HepG2 (cell line): ENCODE measurements around the gene RFXAP. TPM values are rescaled to one million over a fixed set of nuclear protein-coding genes. Genes with fewer than 3 reads are reported as not detected.
A peak's percentile ranks its signal among the peaks of the same experiment; 100 is the strongest.

Experiments
- CHD2 ChIP-seq: IDR thresholded peaks from 2 replicates; pipeline ENCODE4 v1.6.1; 2011; ENCODE audit warnings: low read depth, low read length, improper control_type of control experiment
- CSRNP2 ChIP-seq: sonication (generic); formaldehyde crosslinking; conservative IDR thresholded peaks from 2 replicates; pipeline ENCODE4 v1.8.0; 2022; ENCODE audit warnings: low read depth, missing genetic modification reagents
- DPF2 ChIP-seq: sonication (generic); formaldehyde crosslinking; IDR thresholded peaks from 2 replicates; pipeline ENCODE4 v1.4.0; 2020; ENCODE audit warnings: mild to moderate bottlenecking, low read depth, missing genetic modification reagents, borderline replicate concordance
- ETV5 ChIP-seq: IDR thresholded peaks from 2 replicates; pipeline ENCODE4 v1.6.1; 2018; ENCODE audit warnings: missing biosample characterization, missing genetic modification reagents, inconsistent platforms, borderline replicate concordance
- FOXM1 ChIP-seq: sonication (generic); formaldehyde crosslinking; IDR thresholded peaks from 2 replicates; pipeline ENCODE4 v1.5.0; 2020; ENCODE audit warnings: missing genetic modification reagents
- IRF1 ChIP-seq: sonication (generic); formaldehyde crosslinking; IDR thresholded peaks from 2 replicates; pipeline ENCODE4 v1.4.0; 2020; ENCODE audit warnings: low read depth, mild to moderate bottlenecking, missing genetic modification reagents
- MEIS2 ChIP-seq: sonication (generic); formaldehyde crosslinking; IDR thresholded peaks from 2 replicates; pipeline ENCODE4 v1.9.0; 2021; ENCODE audit warnings: mild to moderate bottlenecking, missing genetic modification reagents
- SP4 ChIP-seq: sonication (generic); formaldehyde crosslinking; IDR thresholded peaks from 2 replicates; pipeline ENCODE4 v1.8.1; 2023; ENCODE audit warnings: mild to moderate bottlenecking, missing genetic modification reagents
- TARDBP ChIP-seq: sonication (generic); formaldehyde crosslinking; IDR thresholded peaks from 2 replicates; pipeline ENCODE4 v1.8.0; 2022; ENCODE audit warnings: mild to moderate bottlenecking, missing genetic modification reagents
- TEAD2 ChIP-seq: sonication (generic); formaldehyde crosslinking; IDR thresholded peaks from 2 replicates; pipeline ENCODE4 v1.9.0; 2021; ENCODE audit warnings: missing genetic modification reagents
- TFDP1 ChIP-seq: IDR thresholded peaks from 2 replicates; pipeline ENCODE4 v1.6.1; 2016; ENCODE audit warnings: missing compliant biosample characterization, missing genetic modification reagents, borderline replicate concordance
- ZBTB1 ChIP-seq: sonication (generic); formaldehyde crosslinking; IDR thresholded peaks from 2 replicates; pipeline ENCODE4 v1.4.0; 2020; ENCODE audit warnings: missing genetic modification reagents, borderline replicate concordance
- ZFP36 ChIP-seq: fragments of 150-350 bp; IDR thresholded peaks from 2 replicates; pipeline ENCODE4 v1.6.1; 2018; ENCODE audit warnings: borderline replicate concordance, low read length, low read depth; ENCODE audit not compliant: partially characterized antibody
- ZFX ChIP-seq: sonication (generic); formaldehyde crosslinking; IDR thresholded peaks from 2 replicates; pipeline ENCODE4 v1.4.0; 2020; ENCODE audit warnings: mild to moderate bottlenecking, low read depth, missing genetic modification reagents, moderate library complexity
- ZMAT3 ChIP-seq: sonication (generic); formaldehyde crosslinking; conservative IDR thresholded peaks from 2 replicates; pipeline ENCODE4 v1.7.0; 2021; ENCODE audit warnings: missing genetic modification reagents
- ZNF446 ChIP-seq: sonication (generic); formaldehyde crosslinking; IDR thresholded peaks from 2 replicates; pipeline ENCODE4 v1.5.0; 2020; ENCODE audit warnings: mild to moderate bottlenecking, missing genetic modification reagents
- ZNF501 ChIP-seq: sonication (generic); formaldehyde crosslinking; IDR thresholded peaks from 2 replicates; pipeline ENCODE4 v1.5.1; 2020; ENCODE audit warnings: mild to moderate bottlenecking, moderate library complexity, missing genetic modification reagents
- ZNF644 ChIP-seq: IDR thresholded peaks from 2 replicates; pipeline ENCODE4 v1.6.1; 2016; ENCODE audit warnings: low read depth
- ZNF660 ChIP-seq: sonication (generic); formaldehyde crosslinking; IDR thresholded peaks from 2 replicates; pipeline ENCODE4 v1.5.1; 2020; ENCODE audit warnings: mild to moderate bottlenecking, low read depth, missing genetic modification reagents, borderline replicate concordance
- ZNF792 ChIP-seq: IDR thresholded peaks from 2 replicates; pipeline ENCODE4 v1.6.1; 2016
- polyA plus RNA-seq, 8 experiments: library from polyadenylated mRNA; depleted of rRNA in 3 of 8; stranded (reverse) in 7 of 8; unstranded in 1 of 8; fragments of >200 nt; fragmentation: Illumina TruSeq in 4 of 8; extraction: Trizol in 4 of 8; gene quantifications; 2 replicates each; pipeline versions ENCODE4 v1.2.1 to v1.2.3, GENCODE V29; 2011 to 2016; ENCODE audit warnings: low read depth in 4 of 8, missing spikeins in 1 of 8, mixed read lengths in 1 of 8; ENCODE audit not compliant: insufficient read depth in 1 of 8
- total RNA-seq, 5 experiments: library from RNA; depleted of rRNA; stranded (reverse); fragments of >200 nt; fragmentation: Illumina TruSeq; extraction: Trizol; gene quantifications; 2 replicates each; pipeline ENCODE4 v1.2.3, GENCODE V29; 2016; ENCODE audit warnings: low read depth in 1 of 5
- TF ChIP-seq, protein P1 (sequence below): sonication (generic); formaldehyde crosslinking; IDR thresholded peaks from 2 replicates; pipeline ENCODE4 v1.5.0; 2020; ENCODE audit warnings: missing genetic modification reagents, mild to moderate bottlenecking, borderline replicate concordance
- TF ChIP-seq, protein P2 (sequence below): sonication (generic); formaldehyde crosslinking; conservative IDR thresholded peaks from 2 replicates; pipeline ENCODE4 v1.8.1; 2023; ENCODE audit warnings: missing genetic modification reagents
- TF ChIP-seq, protein P3 (sequence below): sonication (generic); formaldehyde crosslinking; IDR thresholded peaks from 2 replicates; pipeline ENCODE4 v1.8.0; 2022; ENCODE audit warnings: mild to moderate bottlenecking, missing genetic modification reagents

RFXAP gene
- total and polyA plus RNA-seq, 2 of the 13 experiments (the other 11 are each of a cell fraction or from before 2014, with no cell fraction given) = 1.8 to 7.9 TPM

DNA sequence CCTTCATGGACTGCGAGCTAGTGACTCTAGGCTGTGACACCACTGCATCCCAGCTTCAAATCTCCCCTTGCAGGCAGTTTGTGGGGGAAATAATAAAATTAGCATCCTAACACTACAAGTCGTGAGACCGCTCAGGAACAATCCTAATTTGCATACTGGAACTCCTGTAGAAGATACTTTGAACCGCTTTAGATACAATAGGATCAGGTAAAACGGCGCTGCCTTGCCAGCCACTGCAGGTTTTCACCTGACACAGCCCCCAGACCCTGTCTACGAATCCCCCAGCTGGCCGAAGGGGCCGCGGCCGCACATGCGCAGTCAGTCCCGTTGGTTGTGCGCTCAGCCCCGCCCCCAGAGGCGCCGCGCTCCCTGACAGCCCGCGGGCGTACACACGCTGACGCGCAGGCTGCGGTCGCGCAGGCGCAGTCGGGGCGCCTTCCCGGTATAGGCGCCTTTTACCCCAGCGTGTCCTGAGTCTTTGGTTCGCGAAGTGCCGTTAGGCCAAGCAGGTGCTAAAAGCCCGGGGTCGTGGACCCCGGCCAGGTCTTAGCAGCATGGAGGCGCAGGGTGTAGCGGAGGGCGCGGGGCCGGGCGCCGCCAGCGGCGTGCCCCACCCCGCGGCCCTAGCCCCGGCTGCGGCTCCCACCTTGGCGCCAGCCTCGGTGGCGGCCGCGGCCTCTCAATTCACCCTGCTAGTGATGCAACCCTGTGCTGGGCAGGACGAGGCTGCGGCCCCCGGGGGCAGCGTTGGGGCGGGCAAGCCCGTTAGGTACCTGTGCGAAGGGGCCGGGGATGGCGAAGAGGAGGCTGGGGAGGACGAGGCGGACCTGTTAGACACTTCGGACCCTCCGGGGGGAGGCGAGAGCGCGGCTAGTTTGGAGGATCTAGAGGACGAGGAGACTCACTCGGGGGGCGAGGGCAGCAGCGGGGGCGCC is at the start of gene RFXAP (continued):
- TF ChIP-seq, protein P1, sequence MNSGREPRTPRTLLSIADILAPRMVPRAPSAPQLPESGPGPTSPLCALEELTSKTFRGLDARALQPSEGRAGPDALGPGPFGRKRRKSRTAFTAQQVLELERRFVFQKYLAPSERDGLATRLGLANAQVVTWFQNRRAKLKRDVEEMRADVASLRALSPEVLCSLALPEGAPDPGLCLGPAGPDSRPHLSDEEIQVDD (CRISPR knock-in tag) = no peak
- TF ChIP-seq, protein P2, sequence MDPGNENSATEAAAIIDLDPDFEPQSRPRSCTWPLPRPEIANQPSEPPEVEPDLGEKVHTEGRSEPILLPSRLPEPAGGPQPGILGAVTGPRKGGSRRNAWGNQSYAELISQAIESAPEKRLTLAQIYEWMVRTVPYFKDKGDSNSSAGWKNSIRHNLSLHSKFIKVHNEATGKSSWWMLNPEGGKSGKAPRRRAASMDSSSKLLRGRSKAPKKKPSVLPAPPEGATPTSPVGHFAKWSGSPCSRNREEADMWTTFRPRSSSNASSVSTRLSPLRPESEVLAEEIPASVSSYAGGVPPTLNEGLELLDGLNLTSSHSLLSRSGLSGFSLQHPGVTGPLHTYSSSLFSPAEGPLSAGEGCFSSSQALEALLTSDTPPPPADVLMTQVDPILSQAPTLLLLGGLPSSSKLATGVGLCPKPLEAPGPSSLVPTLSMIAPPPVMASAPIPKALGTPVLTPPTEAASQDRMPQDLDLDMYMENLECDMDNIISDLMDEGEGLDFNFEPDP (CRISPR knock-in tag) = no peak
- no peak for TF ChIP-seq ZNF644 (CRISPR knock-in tag)
- no peak for TF ChIP-seq IRF1
- no peak for TF ChIP-seq FOXM1 (CRISPR knock-in tag)
- peak; percentile 19; the same call in 1 of the 2 replicates for TF ChIP-seq TARDBP (CRISPR knock-in tag)
- TF ChIP-seq MEIS2 = no peak; the same call in 1 of the 2 replicates
- TF ChIP-seq, protein P3, sequence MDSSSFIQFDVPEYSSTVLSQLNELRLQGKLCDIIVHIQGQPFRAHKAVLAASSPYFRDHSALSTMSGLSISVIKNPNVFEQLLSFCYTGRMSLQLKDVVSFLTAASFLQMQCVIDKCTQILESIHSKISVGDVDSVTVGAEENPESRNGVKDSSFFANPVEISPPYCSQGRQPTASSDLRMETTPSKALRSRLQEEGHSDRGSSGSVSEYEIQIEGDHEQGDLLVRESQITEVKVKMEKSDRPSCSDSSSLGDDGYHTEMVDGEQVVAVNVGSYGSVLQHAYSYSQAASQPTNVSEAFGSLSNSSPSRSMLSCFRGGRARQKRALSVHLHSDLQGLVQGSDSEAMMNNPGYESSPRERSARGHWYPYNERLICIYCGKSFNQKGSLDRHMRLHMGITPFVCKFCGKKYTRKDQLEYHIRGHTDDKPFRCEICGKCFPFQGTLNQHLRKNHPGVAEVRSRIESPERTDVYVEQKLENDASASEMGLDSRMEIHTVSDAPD (CRISPR knock-in tag) = no peak
- TF ChIP-seq TFDP1 (CRISPR knock-in tag) = peak; percentile 57; the same call in 1 of the 2 replicates
- TF ChIP-seq ZFX (CRISPR knock-in tag) = peak; percentile 79
- no peak for TF ChIP-seq ZMAT3 (CRISPR knock-in tag)
- TF ChIP-seq ZNF792 (CRISPR knock-in tag) = no peak
- TF ChIP-seq TEAD2 = no peak
- TF ChIP-seq ZNF501 (CRISPR knock-in tag) = no peak
- no peak for TF ChIP-seq DPF2
- TF ChIP-seq ETV5 (CRISPR knock-in tag) = no peak
- no peak for TF ChIP-seq CSRNP2 (CRISPR knock-in tag)
- TF ChIP-seq ZNF446 (CRISPR knock-in tag) = no peak
- TF ChIP-seq ZNF660 (CRISPR knock-in tag) = no peak
- TF ChIP-seq ZBTB1 (CRISPR knock-in tag) = no peak
- TF ChIP-seq CHD2 = no peak
- TF ChIP-seq ZFP36 = no peak
- TF ChIP-seq SP4 (CRISPR knock-in tag) = peak; percentile 32
